WTC11 (cell line): ENCODE data around the gene RASGRP3.

Experiments
- CREM ChIP-seq: sonication (generic); formaldehyde crosslinking; IDR thresholded peaks from 2 replicates; pipeline ENCODE4 v1.8.1; 2022; ENCODE audit warnings: mild to moderate bottlenecking, missing genetic modification reagents, moderate library complexity
- CTCF ChIP-seq: fragments of 200-600 bp; IDR thresholded peaks from 2 replicates; pipeline ENCODE4 v1.8.0; 2022; ENCODE audit warnings: antibody characterized with exemption
- ERG ChIP-seq: fragments of 250-450 bp; sonication (Bioruptor Pico); IDR thresholded peaks from 2 replicates; pipeline ENCODE4 v1.8.0; 2021; ENCODE audit warnings: mild to moderate bottlenecking
- GABPB1 ChIP-seq: sonication (generic); formaldehyde crosslinking; IDR thresholded peaks from 2 replicates; pipeline ENCODE4 v1.8.1; 2023; ENCODE audit warnings: mild to moderate bottlenecking, missing genetic modification reagents
- JAZF1 ChIP-seq: fragments of 250-450 bp; sonication (Bioruptor Pico); IDR thresholded peaks from 2 replicates; pipeline ENCODE4 v1.9.0; 2021; ENCODE audit warnings: moderate library complexity, mild to moderate bottlenecking, inconsistent platforms
- JUN ChIP-seq: sonication (generic); formaldehyde crosslinking; IDR thresholded peaks from 2 replicates; pipeline ENCODE4 v1.8.0; 2023; ENCODE audit warnings: mild to moderate bottlenecking, missing genetic modification reagents
- TP53 ChIP-seq: sonication (generic); formaldehyde crosslinking; IDR thresholded peaks from 2 replicates; pipeline ENCODE4 v1.8.1; 2023; ENCODE audit warnings: mild to moderate bottlenecking, missing genetic modification reagents
- TF ChIP-seq, protein P1 (sequence below): sonication (generic); formaldehyde crosslinking; IDR thresholded peaks from 2 replicates; pipeline ENCODE4 v1.8.1; 2022; ENCODE audit warnings: low read depth, missing genetic modification reagents, borderline replicate concordance

GRCh38 chr2:33603416-33603815, 127.0 kb downstream of the RASGRP3 start:
- TF ChIP-seq GABPB1 (no peak), JUN (CRISPR knock-in tag) (no peak), CREM (CRISPR knock-in tag) (no peak), CTCF (no peak), TP53 (no peak), ERG (CRISPR knock-in tag) (no peak), JAZF1 (CRISPR knock-in tag) (no peak)
- TF ChIP-seq, protein P1, sequence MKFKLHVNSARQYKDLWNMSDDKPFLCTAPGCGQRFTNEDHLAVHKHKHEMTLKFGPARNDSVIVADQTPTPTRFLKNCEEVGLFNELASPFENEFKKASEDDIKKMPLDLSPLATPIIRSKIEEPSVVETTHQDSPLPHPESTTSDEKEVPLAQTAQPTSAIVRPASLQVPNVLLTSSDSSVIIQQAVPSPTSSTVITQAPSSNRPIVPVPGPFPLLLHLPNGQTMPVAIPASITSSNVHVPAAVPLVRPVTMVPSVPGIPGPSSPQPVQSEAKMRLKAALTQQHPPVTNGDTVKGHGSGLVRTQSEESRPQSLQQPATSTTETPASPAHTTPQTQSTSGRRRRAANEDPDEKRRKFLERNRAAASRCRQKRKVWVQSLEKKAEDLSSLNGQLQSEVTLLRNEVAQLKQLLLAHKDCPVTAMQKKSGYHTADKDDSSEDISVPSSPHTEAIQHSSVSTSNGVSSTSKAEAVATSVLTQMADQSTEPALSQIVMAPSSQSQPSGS (CRISPR knock-in tag) = no peak
